ENCODE results near the gene ACSF2. TPM values are rescaled to one million over a fixed set of nuclear protein-coding genes. Genes with fewer than 3 reads are reported as not detected.
"Not testable (repeated sequence)": the region's sequence is repeated elsewhere in the genome, so short reads cannot be mapped to it uniquely, and the experiment has no call there.

ACSF2 gene
- total RNA-seq, 1 donor from 2014 or later, result 28.8 TPM

DNA sequence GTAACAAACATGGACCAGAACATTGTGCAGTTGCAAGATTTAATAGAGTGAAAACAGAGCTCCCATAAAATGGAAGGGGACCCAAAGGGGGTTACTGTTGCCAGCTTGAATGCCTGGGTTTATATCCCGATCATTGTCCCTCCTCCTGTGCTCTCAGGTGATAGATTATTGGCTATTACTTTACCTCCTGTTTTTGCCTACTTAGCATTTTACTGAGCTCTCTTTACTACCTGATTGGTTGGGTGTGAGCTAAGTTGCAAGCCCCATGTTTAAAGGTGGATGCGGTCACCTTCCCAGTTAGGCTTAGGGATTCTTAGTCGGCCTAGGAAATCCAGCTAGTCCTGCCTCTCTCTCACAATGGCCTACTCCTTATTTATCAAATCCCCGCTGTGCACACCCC lies 20.7 kb upstream of the ACSF2 start:
- H3K4me1 Mint-ChIP-seq; H3K4me2 ChIP-seq; H3K27me3 Mint-ChIP-seq (ENCODE audit: insufficient read depth, low read depth); H3K9me3 ChIP-seq (ENCODE audit: low read depth); H3K9me3 Mint-ChIP-seq; H3K9ac ChIP-seq; H3K27ac Mint-ChIP-seq; H3K79me2 ChIP-seq (ENCODE audit: low read depth); H3K27me3 ChIP-seq; H4K20me1 ChIP-seq (ENCODE audit: low read depth); H3F3A ChIP-seq (ENCODE audit: low read depth); H3K36me3 ChIP-seq; H3K4me1 ChIP-seq; H3K4me3 Mint-ChIP-seq; H3K27ac ChIP-seq; H3K4me3 ChIP-seq; H3K36me3 Mint-ChIP-seq; DNase-seq (ENCODE audit: low spot score): not testable (repeated sequence)
- H2AFZ ChIP-seq (replicated peaks), result peak overlapping the region; percentile 72

DNA sequence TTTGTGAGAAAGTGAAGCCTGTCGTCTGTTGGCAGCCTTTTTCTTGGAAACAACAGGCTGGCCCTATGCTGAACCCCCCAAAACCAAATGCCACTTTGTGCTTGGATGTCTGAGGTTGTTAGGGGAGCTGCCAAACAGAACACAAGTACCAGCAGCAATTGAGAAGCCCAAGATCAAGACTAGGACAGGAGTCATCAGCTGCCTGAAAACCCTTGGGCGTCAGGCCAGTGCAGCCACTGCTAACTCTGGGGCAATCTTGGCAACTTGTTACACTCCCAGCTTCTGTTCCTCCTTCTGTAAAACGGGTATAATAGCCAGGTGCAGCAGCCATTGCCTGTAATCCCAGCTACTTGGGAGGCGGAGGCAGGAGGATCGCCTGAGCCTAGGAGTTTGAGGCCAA lies 19.4 kb upstream of the ACSF2 start:
- H3K9me3 Mint-ChIP-seq, result no peaks in the 10 kb centered on the region
- H3K9ac ChIP-seq, result no peak overlapping the region
- H3K79me2 ChIP-seq (ENCODE audit: low read depth), result no peaks in the 10 kb centered on the region
- no peak overlapping the region for H3K27ac Mint-ChIP-seq
- H3K9me3 ChIP-seq (ENCODE audit: low read depth), result no peaks in the 10 kb centered on the region
- H3K4me1 Mint-ChIP-seq, result no peaks in the 10 kb centered on the region
- no peak overlapping the region for H3K4me2 ChIP-seq
- peaks cover 6% of the 10 kb centered on the region for H3K27me3 Mint-ChIP-seq (ENCODE audit: insufficient read depth, low read depth)
- H3K36me3 Mint-ChIP-seq, result no peaks in the 10 kb centered on the region
- no peak for DNase-seq (ENCODE audit: low spot score)
- H3K36me3 ChIP-seq, result no peaks in the 10 kb centered on the region
- H3K4me3 ChIP-seq, result no peak overlapping the region
- no peaks in the 10 kb centered on the region for H4K20me1 ChIP-seq (ENCODE audit: low read depth)
- TF ChIP-seq CTCF (IDR thresholded peaks at IDR 0.05), result no peak
- TF ChIP-seq EZH2 (IDR thresholded peaks at IDR 0.05), result no peak
- no peak for TF ChIP-seq EZH2phosphoT487 (IDR thresholded peaks at IDR 0.05)
- no peak overlapping the region for H3K27ac ChIP-seq
- no peaks in the 10 kb centered on the region for H3K4me1 ChIP-seq
- H3K27me3 ChIP-seq, result no peaks in the 10 kb centered on the region
- no peak overlapping the region for H2AFZ ChIP-seq (replicated peaks)
- H3F3A ChIP-seq (ENCODE audit: low read depth), result no peaks in the 10 kb centered on the region
- no peak overlapping the region for H3K4me3 Mint-ChIP-seq

GRCh38 chr17:50407921-50408320 lies 18.1 kb upstream of the ACSF2 start:
- H2AFZ ChIP-seq (replicated peaks), result no peak overlapping the region
- no peaks in the 10 kb centered on the region for H3F3A ChIP-seq (ENCODE audit: low read depth)
- no peak overlapping the region for H3K4me2 ChIP-seq
- no peaks in the 10 kb centered on the region for H3K4me1 ChIP-seq
- no peaks in the 10 kb centered on the region for H3K4me1 Mint-ChIP-seq
- H3K27ac ChIP-seq, result no peak overlapping the region
- TF ChIP-seq EZH2 (IDR thresholded peaks at IDR 0.05), result no peak
- TF ChIP-seq CTCF (IDR thresholded peaks at IDR 0.05), result no peak
- TF ChIP-seq EZH2phosphoT487 (IDR thresholded peaks at IDR 0.05), result no peak
- H3K27me3 ChIP-seq, result no peaks in the 10 kb centered on the region
- no peak for DNase-seq (ENCODE audit: low spot score)
- no peaks in the 10 kb centered on the region for H3K79me2 ChIP-seq (ENCODE audit: low read depth)
- H3K36me3 ChIP-seq, result no peaks in the 10 kb centered on the region
- no peaks in the 10 kb centered on the region for H3K9me3 ChIP-seq (ENCODE audit: low read depth)
- H3K27ac Mint-ChIP-seq, result no peak overlapping the region
- no peaks in the 10 kb centered on the region for H3K9me3 Mint-ChIP-seq
- no peaks in the 10 kb centered on the region for H4K20me1 ChIP-seq (ENCODE audit: low read depth)
- no peak overlapping the region for H3K4me3 Mint-ChIP-seq
- H3K27me3 Mint-ChIP-seq (ENCODE audit: insufficient read depth, low read depth), result peaks cover 9% of the 10 kb centered on the region
- H3K4me3 ChIP-seq, result no peak overlapping the region
- no peaks in the 10 kb centered on the region for H3K36me3 Mint-ChIP-seq
- no peak overlapping the region for H3K9ac ChIP-seq

GRCh38 chr17:50412188-50412732 lies 13.8 kb upstream of the ACSF2 start:
- H3K27me3 Mint-ChIP-seq (ENCODE audit: insufficient read depth, low read depth), result peaks cover 7% of the 10 kb centered on the region
- TF ChIP-seq CTCF (IDR thresholded peaks at IDR 0.05) (no peak), EZH2 (IDR thresholded peaks at IDR 0.05) (no peak), EZH2phosphoT487 (IDR thresholded peaks at IDR 0.05) (no peak)
- Histone ChIP-seq H3K4me1 (no peaks in the 10 kb centered on the region), H3K27ac (no peak overlapping the region), H4K20me1 (ENCODE audit: low read depth) (no peaks in the 10 kb centered on the region), H3K36me3 (no peaks in the 10 kb centered on the region), H3K4me3 (no peak overlapping the region), H3K4me2 (no peak overlapping the region), H3K9me3 (ENCODE audit: low read depth) (no peaks in the 10 kb centered on the region), H3F3A (ENCODE audit: low read depth) (no peaks in the 10 kb centered on the region), H3K9ac (no peak overlapping the region), H2AFZ (replicated peaks) (no peak overlapping the region), H3K79me2 (ENCODE audit: low read depth) (no peaks in the 10 kb centered on the region), H3K27me3 (no peaks in the 10 kb centered on the region)
- no peaks in the 10 kb centered on the region for H3K4me1 Mint-ChIP-seq
- H3K36me3 Mint-ChIP-seq, result no peaks in the 10 kb centered on the region
- H3K27ac Mint-ChIP-seq, result no peak overlapping the region
- no peaks in the 10 kb centered on the region for H3K9me3 Mint-ChIP-seq
- H3K4me3 Mint-ChIP-seq, result no peak overlapping the region
- no peak for DNase-seq (ENCODE audit: low spot score)

All from neural progenitor cell (in vitro differentiated cells).